ENCODE data around the gene ALKAL2.

Gene ALKAL2

DNA sequence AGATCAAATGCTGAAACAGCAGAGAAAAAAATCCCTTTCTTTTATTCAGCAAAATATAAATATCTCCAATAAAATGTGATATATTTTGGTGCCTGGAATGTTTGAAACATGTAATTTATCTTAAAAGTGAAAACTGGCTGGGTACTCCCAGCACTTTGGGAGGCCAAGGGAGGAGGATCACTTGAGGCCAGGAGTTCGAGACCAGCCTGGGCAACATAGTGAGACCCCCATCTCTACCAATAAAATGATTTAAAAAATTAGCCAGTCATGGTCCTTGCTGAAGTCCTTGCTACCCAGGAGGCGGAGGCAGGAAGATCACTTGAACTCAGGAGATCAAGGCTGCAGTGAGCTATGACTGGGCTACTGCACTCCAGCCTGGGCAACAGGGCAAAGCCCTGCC, 32.7 kb downstream of the ALKAL2 start:
- Histone ChIP-seq H3K36me3 (ENCODE audit: control insufficient read depth in 1 of 2, insufficient read depth in 2 of 2, low read length in 2 of 2) (peaks cover 0 to 6% of the 10 kb centered on the region in 2 donors), H3K9me3 (ENCODE audit: control insufficient read depth in 1 of 2, low read length in 2 of 2) (peaks cover 0 to 8% of the 10 kb centered on the region in 2 donors), H3K4me1 (ENCODE audit: control insufficient read depth in 1 of 2, insufficient read depth in 2 of 2, low read length in 2 of 2) (no peaks in the 10 kb centered on the region), H3K27ac (ENCODE audit: low read length) (no peak overlapping the region), H3K4me3 (ENCODE audit: low read depth in 1 of 2, low read length in 2 of 2) (no peak overlapping the region), H3K27me3 (ENCODE audit: low read depth, low read length) (no peaks in the 10 kb centered on the region)

GRCh38 chr2:254241-254640, 33.6 kb downstream of the ALKAL2 start:
- Histone ChIP-seq H3K9me3 (ENCODE audit: control insufficient read depth in 1 of 2, low read length in 2 of 2) (peaks cover 0 to 8% of the 10 kb centered on the region in 2 donors), H3K36me3 (ENCODE audit: control insufficient read depth in 1 of 2, insufficient read depth in 2 of 2, low read length in 2 of 2) (peaks cover 4 to 11% of the 10 kb centered on the region in 2 donors), H3K4me3 (ENCODE audit: low read depth in 1 of 2, low read length in 2 of 2) (no peak overlapping the region), H3K27ac (ENCODE audit: low read length) (no peak overlapping the region), H3K4me1 (ENCODE audit: control insufficient read depth in 1 of 2, insufficient read depth in 2 of 2, low read length in 2 of 2) (no peaks in the 10 kb centered on the region), H3K27me3 (ENCODE audit: low read depth, low read length) (no peaks in the 10 kb centered on the region)

- Histone ChIP-seq H3K27me3 (ENCODE audit: low read depth, low read length) (no peaks in the 10 kb centered on the region), H3K4me1 (ENCODE audit: control insufficient read depth in 1 of 2, insufficient read depth in 2 of 2, low read length in 2 of 2) (no peaks in the 10 kb centered on the region), H3K36me3 (ENCODE audit: control insufficient read depth in 1 of 2, insufficient read depth in 2 of 2, low read length in 2 of 2) (peaks cover 4 to 19% of the 10 kb centered on the region in 2 donors), H3K4me3 (ENCODE audit: low read depth in 1 of 2, low read length in 2 of 2) (no peak overlapping the region), H3K27ac (ENCODE audit: low read length) (no peak overlapping the region), H3K9me3 (ENCODE audit: control insufficient read depth in 1 of 2, low read length in 2 of 2) (peaks cover 0 to 8% of the 10 kb centered on the region in 2 donors)
Measured at GRCh38 chr2:253202-253638, 34.7 kb downstream of the ALKAL2 start.

- Histone ChIP-seq H3K36me3 (ENCODE audit: control insufficient read depth in 1 of 2, insufficient read depth in 2 of 2, low read length in 2 of 2) (peaks cover 7 to 23% of the 10 kb centered on the region in 2 donors), H3K27ac (ENCODE audit: low read length) (no peak overlapping the region), H3K4me1 (ENCODE audit: control insufficient read depth in 1 of 2, insufficient read depth in 2 of 2, low read length in 2 of 2) (no peaks in the 10 kb centered on the region), H3K9me3 (ENCODE audit: control insufficient read depth in 1 of 2, low read length in 2 of 2) (no peaks in the 10 kb centered on the region), H3K4me3 (ENCODE audit: low read depth in 1 of 2, low read length in 2 of 2) (no peak overlapping the region), H3K27me3 (ENCODE audit: low read depth, low read length) (no peaks in the 10 kb centered on the region)
Measured at GRCh38 chr2:252001-252602, 35.8 kb downstream of the ALKAL2 start.

DNA sequence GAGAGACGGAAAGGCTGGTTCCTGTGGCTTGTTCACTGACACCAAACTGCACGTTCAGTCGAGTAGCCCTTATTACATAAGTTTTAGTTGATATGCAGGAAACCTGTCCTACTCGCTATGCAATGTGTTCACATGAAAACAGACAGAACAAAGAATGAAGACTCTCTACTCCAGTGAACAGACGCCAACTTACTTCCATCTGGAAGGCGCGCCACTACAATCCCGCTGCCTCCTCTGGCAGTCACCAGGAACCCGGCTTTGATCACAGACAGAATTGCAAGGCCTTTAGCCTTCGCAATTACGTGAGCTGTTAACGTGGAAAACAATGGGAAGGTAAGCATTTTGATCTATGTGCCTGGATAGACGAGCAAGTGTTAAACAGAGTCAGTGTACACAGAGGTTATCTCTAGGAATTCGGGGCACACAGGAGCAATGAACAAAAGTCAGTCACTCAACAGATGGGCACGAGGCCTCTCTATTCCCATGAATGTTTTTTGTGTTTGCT, 38.3 kb downstream of the ALKAL2 start:
- Histone ChIP-seq H3K4me3 (ENCODE audit: low read depth in 1 of 2, low read length in 2 of 2) (no peak overlapping the region), H3K4me1 (ENCODE audit: control insufficient read depth in 1 of 2, insufficient read depth in 2 of 2, low read length in 2 of 2) (no peaks in the 10 kb centered on the region), H3K27ac (ENCODE audit: low read length) (no peak overlapping the region), H3K9me3 (ENCODE audit: control insufficient read depth in 1 of 2, low read length in 2 of 2) (no peaks in the 10 kb centered on the region), H3K27me3 (ENCODE audit: low read depth, low read length) (no peaks in the 10 kb centered on the region), H3K36me3 (ENCODE audit: control insufficient read depth in 1 of 2, insufficient read depth in 2 of 2, low read length in 2 of 2) (peaks cover 17 to 38% of the 10 kb centered on the region in 2 donors)

DNA sequence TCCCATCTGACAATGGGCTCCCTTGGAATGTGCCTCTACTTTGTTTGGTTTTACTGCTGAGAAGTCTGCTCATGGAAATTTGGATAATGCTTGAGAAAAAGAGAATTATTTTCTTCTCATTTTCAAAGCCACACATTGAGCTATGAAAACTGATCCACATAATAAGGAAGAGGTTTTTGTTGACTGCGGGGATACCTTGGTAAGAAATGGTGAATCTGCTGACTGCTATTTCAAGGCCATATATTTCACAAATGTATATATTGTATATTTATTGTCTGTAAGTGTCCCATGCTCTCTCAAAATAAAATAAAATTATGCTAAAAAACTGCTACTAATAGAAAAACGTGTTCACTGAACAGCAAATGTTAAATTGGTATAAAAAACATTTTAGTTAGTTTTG, 39.2 kb downstream of the ALKAL2 start:
- Histone ChIP-seq H3K36me3 (ENCODE audit: control insufficient read depth in 1 of 2, insufficient read depth in 2 of 2, low read length in 2 of 2) (peaks cover 22 to 44% of the 10 kb centered on the region in 2 donors), H3K4me1 (ENCODE audit: control insufficient read depth in 1 of 2, insufficient read depth in 2 of 2, low read length in 2 of 2) (no peaks in the 10 kb centered on the region), H3K4me3 (ENCODE audit: low read depth in 1 of 2, low read length in 2 of 2) (no peak overlapping the region), H3K27me3 (ENCODE audit: low read depth, low read length) (no peaks in the 10 kb centered on the region), H3K27ac (ENCODE audit: low read length) (no peak overlapping the region), H3K9me3 (ENCODE audit: control insufficient read depth in 1 of 2, low read length in 2 of 2) (no peaks in the 10 kb centered on the region)

- Histone ChIP-seq H3K27ac (ENCODE audit: low read length) (no peak overlapping the region), H3K36me3 (ENCODE audit: control insufficient read depth in 1 of 2, insufficient read depth in 2 of 2, low read length in 2 of 2) (peaks cover 36 to 59% of the 10 kb centered on the region in 2 donors), H3K27me3 (ENCODE audit: low read depth, low read length) (no peaks in the 10 kb centered on the region), H3K4me3 (ENCODE audit: low read depth in 1 of 2, low read length in 2 of 2) (no peak overlapping the region), H3K4me1 (ENCODE audit: control insufficient read depth in 1 of 2, insufficient read depth in 2 of 2, low read length in 2 of 2) (no peaks in the 10 kb centered on the region), H3K9me3 (ENCODE audit: control insufficient read depth in 1 of 2, low read length in 2 of 2) (no peaks in the 10 kb centered on the region)
Measured at GRCh38 chr2:246489-247144, 41.3 kb downstream of the ALKAL2 start.

DNA sequence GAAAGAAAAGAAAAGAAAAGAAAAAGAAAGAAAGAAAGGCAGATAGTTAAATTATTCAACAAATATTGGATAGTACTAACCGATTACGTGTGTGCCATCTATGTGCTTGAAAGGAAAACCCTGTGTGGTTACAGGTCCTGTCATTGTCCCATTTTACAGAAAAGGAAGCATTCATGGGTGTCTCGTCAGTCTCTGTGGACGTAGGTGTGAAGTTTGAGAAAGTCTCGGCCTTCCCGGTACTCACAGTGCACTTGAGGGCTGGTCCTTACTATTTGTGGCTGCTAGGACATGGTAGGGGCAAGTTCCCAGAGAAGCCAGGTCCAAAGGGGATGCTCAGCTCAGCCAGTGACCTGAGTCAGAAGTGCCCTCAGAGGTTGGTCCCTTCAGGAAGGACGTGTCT, 43.3 kb downstream of the ALKAL2 start:
- Histone ChIP-seq H3K27ac (ENCODE audit: low read length) (no peak overlapping the region), H3K36me3 (ENCODE audit: control insufficient read depth in 1 of 2, insufficient read depth in 2 of 2, low read length in 2 of 2) (peaks cover 34 to 51% of the 10 kb centered on the region in 2 donors), H3K9me3 (ENCODE audit: control insufficient read depth in 1 of 2, low read length in 2 of 2) (no peaks in the 10 kb centered on the region), H3K27me3 (ENCODE audit: low read depth, low read length) (no peaks in the 10 kb centered on the region), H3K4me3 (ENCODE audit: low read depth in 1 of 2, low read length in 2 of 2) (no peak overlapping the region), H3K4me1 (ENCODE audit: control insufficient read depth in 1 of 2, insufficient read depth in 2 of 2, low read length in 2 of 2) (no peaks in the 10 kb centered on the region)

DNA sequence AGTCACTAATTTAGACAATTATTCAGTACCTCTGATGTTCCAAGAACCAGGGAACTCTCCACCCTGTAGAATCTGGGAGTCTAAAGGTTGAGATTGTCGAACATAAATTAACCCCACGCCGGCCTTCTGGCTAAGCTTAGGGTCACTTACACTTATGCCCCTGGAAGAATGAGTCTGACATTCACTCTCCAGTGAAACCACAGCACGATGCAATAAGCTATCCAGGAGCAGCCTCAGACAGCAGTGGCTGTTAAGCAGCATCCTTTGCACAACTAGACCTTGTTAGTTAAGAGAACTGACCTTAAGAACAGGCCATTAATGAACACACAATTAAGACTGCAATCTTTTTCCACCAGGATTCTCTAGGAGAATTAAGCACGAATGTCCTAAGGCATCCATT, 49.0 kb downstream of the ALKAL2 start:
- no peak overlapping the region for H3K4me3 ChIP-seq (ENCODE audit: low read depth in 1 of 2, low read length in 2 of 2)
- no peaks in the 10 kb centered on the region for H3K27me3 ChIP-seq (ENCODE audit: low read depth, low read length)
- no peak overlapping the region for H3K27ac ChIP-seq (ENCODE audit: low read length)
- H3K36me3 ChIP-seq (ENCODE audit: control insufficient read depth in 1 of 2, insufficient read depth in 2 of 2, low read length in 2 of 2), result peaks cover 19 to 21% of the 10 kb centered on the region in 2 donors
- H3K4me1 ChIP-seq (ENCODE audit: control insufficient read depth in 1 of 2, insufficient read depth in 2 of 2, low read length in 2 of 2), result no peaks in the 10 kb centered on the region
- H3K9me3 ChIP-seq (ENCODE audit: control insufficient read depth in 1 of 2, low read length in 2 of 2), result no peaks in the 10 kb centered on the region

- no peaks in the 10 kb centered on the region for H3K4me1 ChIP-seq (ENCODE audit: control insufficient read depth in 1 of 2, insufficient read depth in 2 of 2, low read length in 2 of 2)
- H3K9me3 ChIP-seq (ENCODE audit: control insufficient read depth in 1 of 2, low read length in 2 of 2), result no peaks in the 10 kb centered on the region
- H3K27ac ChIP-seq (ENCODE audit: low read length), result no peak overlapping the region
- peaks cover 15 to 20% of the 10 kb centered on the region in 2 donors for H3K36me3 ChIP-seq (ENCODE audit: control insufficient read depth in 1 of 2, insufficient read depth in 2 of 2, low read length in 2 of 2)
- H3K27me3 ChIP-seq (ENCODE audit: low read depth, low read length), result no peaks in the 10 kb centered on the region
- H3K4me3 ChIP-seq (ENCODE audit: low read depth in 1 of 2, low read length in 2 of 2), result no peak overlapping the region
Measured at GRCh38 chr2:238431-238830, 49.5 kb downstream of the ALKAL2 start.

DNA sequence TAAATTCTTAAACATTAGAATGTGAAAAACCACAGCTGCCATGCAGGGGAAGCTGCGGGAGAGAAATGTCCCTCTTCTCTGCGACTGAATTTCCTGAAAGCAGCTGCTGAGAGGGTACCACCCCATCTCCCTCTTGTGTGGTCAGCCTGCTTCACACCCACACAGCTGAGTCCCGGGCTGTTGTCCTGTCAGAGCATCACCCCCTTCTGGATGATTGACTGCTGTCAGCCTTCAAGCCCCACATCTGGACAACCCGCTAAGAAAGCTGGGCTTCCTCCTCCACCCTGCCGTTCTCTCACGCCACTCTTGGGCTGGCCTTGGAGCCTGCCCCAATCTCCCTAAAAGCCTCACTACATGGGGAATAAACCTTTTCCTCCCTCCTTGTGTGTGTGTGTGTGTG, 50.0 kb downstream of the ALKAL2 start:
- H3K27ac ChIP-seq (ENCODE audit: low read length), result no peak overlapping the region
- H3K4me3 ChIP-seq (ENCODE audit: low read depth in 1 of 2, low read length in 2 of 2), result no peak overlapping the region

More for the DNA sequence above, 50.0 kb downstream of the ALKAL2 start:
- Histone ChIP-seq H3K9me3 (ENCODE audit: control insufficient read depth in 1 of 2, low read length in 2 of 2) (no peaks in the 10 kb centered on the region), H3K36me3 (ENCODE audit: control insufficient read depth in 1 of 2, insufficient read depth in 2 of 2, low read length in 2 of 2) (peaks cover 9 to 15% of the 10 kb centered on the region in 2 donors), H3K4me1 (ENCODE audit: control insufficient read depth in 1 of 2, insufficient read depth in 2 of 2, low read length in 2 of 2) (no peaks in the 10 kb centered on the region), H3K27me3 (ENCODE audit: low read depth, low read length) (no peaks in the 10 kb centered on the region)

Measured in muscle layer of duodenum (tissue), 2 donors.